Ishikawa (cell line): ENCODE data around the gene ZNF565.

ENCODE experiments used
- CEBPB ChIP-seq: IDR thresholded peaks from 2 replicates; pipeline ENCODE4 v1.6.1; 2012
- CREB1 ChIP-seq: IDR thresholded peaks from 2 replicates; pipeline ENCODE4 v1.6.1; 2012; ENCODE audit warnings: low read depth
- EGR1 ChIP-seq: IDR thresholded peaks from 2 replicates; pipeline ENCODE4 v1.6.1; 2012
- EP300 ChIP-seq: IDR thresholded peaks from 2 replicates; pipeline ENCODE4 v1.6.1; 2012; ENCODE audit warnings: borderline replicate concordance
- MAX ChIP-seq: IDR thresholded peaks from 2 replicates; pipeline ENCODE4 v1.6.1; 2012
- RAD21 ChIP-seq: IDR thresholded peaks from 2 replicates; pipeline ENCODE4 v1.6.1; 2012; ENCODE audit warnings: low read depth
- REST ChIP-seq: IDR thresholded peaks from 2 replicates; pipeline ENCODE4 v1.6.1; 2012; ENCODE audit warnings: low read depth, mild to moderate bottlenecking
- TAF1 ChIP-seq: IDR thresholded peaks from 2 replicates; pipeline ENCODE4 v1.6.1; 2012; ENCODE audit warnings: low read depth, mild to moderate bottlenecking
- USF1 ChIP-seq: IDR thresholded peaks from 2 replicates; pipeline ENCODE4 v1.6.1; 2012

GRCh38 chr19:36246006-36246481 is 31.6 kb upstream of the ZNF565 start:
- TF ChIP-seq EGR1 (no peak), TAF1 (no peak), CREB1 (no peak), REST (no peak), USF1 (no peak), MAX (no peak), EP300 (no peak), RAD21 (no peak), CEBPB (no peak)
